SK-N-SH (cell line): ENCODE measurements around the gene FGD1. TPM values are rescaled to one million over a fixed set of nuclear protein-coding genes. Genes with fewer than 3 reads are reported as not detected.
"Not testable (repeated sequence)": the region's sequence is repeated elsewhere in the genome, so short reads cannot be mapped to it uniquely, and the experiment has no call there.

ENCODE experiments used
- CTCF ChIA-PET: fragments of 300-600, 350-600 bp; formaldehyde crosslinking; extraction: SDS; loops from one replicate; lab custom pipeline; 2021; lab: Yijun Ruan, JAX
- POLR2A ChIA-PET: fragments of 350-600 bp; sonication (Branson Sonifier 250); formaldehyde crosslinking; extraction: SDS; loops from one replicate; lab custom pipeline; 2020; ENCODE audit warnings: antibody characterized with exemption, inconsistent platforms; lab: Yijun Ruan, JAX
- DNase-seq: peaks from one replicate; pipeline ENCODE4 v3.0.0; 2012
- H2AFZ ChIP-seq: fragments of 200-600 bp; sonication (generic); 2 replicates; pipeline ENCODE4 v1.8.1; 2016; ENCODE audit warnings: antibody characterized with exemption, mild to moderate bottlenecking, low read depth
- H3F3A ChIP-seq: fragments of 200-600 bp; sonication (generic); replicated peaks from 2 replicates; pipeline ENCODE3; 2016; ENCODE audit warnings: antibody characterized with exemption, mild to moderate bottlenecking; ENCODE audit not compliant: insufficient read depth
- H3K27ac ChIP-seq, 2 experiments: fragments of 200-500 bp in 1 of 2; fragments of 200-600 bp in 1 of 2; sonication (Bioruptor generic) in 1 of 2; sonication (generic), shearing (Covaris generic) in 1 of 2; 2 replicates each; pipeline versions ENCODE4 v1.5.1 to v1.6.1; 2014 to 2016; ENCODE audit warnings: low read depth in 2 of 2, inconsistent platforms in 1 of 2, low read length in 1 of 2, mild to moderate bottlenecking in 1 of 2, mixed read lengths in 1 of 2
- H3K27me3 ChIP-seq: fragments of 200-600 bp; sonication (generic), shearing (Covaris generic); 2 replicates; pipeline ENCODE4 v1.6.1; 2016; ENCODE audit warnings: mixed run types; ENCODE audit not compliant: insufficient read depth
- H3K36me3 ChIP-seq, 2 experiments: fragments of 200-500 bp in 1 of 2; fragments of 200-600 bp in 1 of 2; sonication (Bioruptor generic) in 1 of 2; sonication (generic) in 1 of 2; replicated peaks in 1 of 2; 2 replicates each; pipeline versions ENCODE3 to v1.5.1; 2014 to 2016; ENCODE audit warnings: low read length in 1 of 2, mild to moderate bottlenecking in 1 of 2; ENCODE audit not compliant: insufficient read depth in 2 of 2, control insufficient read depth in 1 of 2
- H3K4me1 ChIP-seq, 2 experiments: fragments of 200-500 bp in 1 of 2; fragments of 200-600 bp in 1 of 2; sonication (Bioruptor generic) in 1 of 2; sonication (generic), shearing (Covaris generic) in 1 of 2; 2 replicates each; pipeline versions ENCODE4 v1.5.1 to v1.6.1; 2014 to 2016; ENCODE audit warnings: low read depth in 1 of 2, low read length in 1 of 2, mixed run types in 1 of 2; ENCODE audit not compliant: insufficient read depth in 2 of 2, control insufficient read depth in 1 of 2
- H3K4me2 ChIP-seq: fragments of 200-600 bp; sonication (generic), shearing (Covaris generic); 2 replicates; pipeline ENCODE4 v1.6.1; 2017; ENCODE audit warnings: mixed run types
- H3K4me3 ChIP-seq, 2 experiments: fragments of 200-500 bp in 1 of 2; fragments of 200-600 bp in 1 of 2; sonication (Bioruptor generic) in 1 of 2; sonication (generic), shearing (Covaris generic) in 1 of 2; 2 replicates each; pipeline versions ENCODE4 v1.5.1 to v1.8.1; 2014 to 2016; ENCODE audit warnings: low read depth in 2 of 2, inconsistent platforms in 1 of 2, low read length in 1 of 2, mild to moderate bottlenecking in 1 of 2, mixed read lengths in 1 of 2, moderate library complexity in 1 of 2
- H3K79me2 ChIP-seq: fragments of 200-600 bp; sonication (generic); 2 replicates; pipeline ENCODE4 v1.8.1; 2017; ENCODE audit warnings: mild to moderate bottlenecking; ENCODE audit not compliant: insufficient read depth
- H3K9ac ChIP-seq: fragments of 200-600 bp; sonication (generic); 2 replicates; pipeline ENCODE4 v1.6.1; 2017; ENCODE audit warnings: mixed run types
- H3K9me2 ChIP-seq: fragments of 200-600 bp; sonication (generic); 2 replicates; pipeline ENCODE4 v1.6.1; 2017; ENCODE audit warnings: mixed run types
- H3K9me3 ChIP-seq: fragments of 200-600 bp; sonication (generic); 2 replicates; pipeline ENCODE4 v1.6.1; 2017; ENCODE audit warnings: mixed run types, mild to moderate bottlenecking, moderate library complexity
- H4K20me1 ChIP-seq: fragments of 200-600 bp; sonication (generic); 2 replicates; pipeline ENCODE4 v1.6.1; 2017; ENCODE audit warnings: mild to moderate bottlenecking, mixed run types; ENCODE audit not compliant: insufficient read depth
- ELF1 ChIP-seq: IDR thresholded peaks from 2 replicates; pipeline ENCODE4 v1.4.0; 2012
- FOXM1 ChIP-seq: IDR thresholded peaks from 2 replicates; pipeline ENCODE4 v1.4.0; 2012; ENCODE audit warnings: low read depth, mild to moderate bottlenecking
- GABPA ChIP-seq: IDR thresholded peaks from 2 replicates; pipeline ENCODE4 v1.4.0; 2012; ENCODE audit warnings: low read depth, mild to moderate bottlenecking
- JUND ChIP-seq: IDR thresholded peaks from 2 replicates; pipeline ENCODE4 v1.4.0; 2012
- MEF2A ChIP-seq: IDR thresholded peaks from 2 replicates; pipeline ENCODE4 v1.4.0; 2012; ENCODE audit warnings: low read depth, borderline replicate concordance
- NFIC ChIP-seq: IDR thresholded peaks from 2 replicates; pipeline ENCODE4 v1.4.0; 2012; ENCODE audit warnings: borderline replicate concordance
- RXRA ChIP-seq: IDR thresholded peaks from 2 replicates; pipeline ENCODE4 v1.4.0; 2012; ENCODE audit warnings: low read depth, mild to moderate bottlenecking, borderline replicate concordance
- USF1 ChIP-seq: IDR thresholded peaks from 2 replicates; pipeline ENCODE4 v1.4.0; 2012; ENCODE audit warnings: low read depth, borderline replicate concordance
- YY1 ChIP-seq: IDR thresholded peaks from 2 replicates; pipeline ENCODE4 v1.4.0; 2012; ENCODE audit warnings: low read depth, mild to moderate bottlenecking
- WGBS: methylation state at CpG from one replicate; pipeline ENCODE4 v1.1.6; 2017; ENCODE audit warnings: low lambda C conversion rate; 5-methylcytosine and 5-hydroxymethylcytosine counted together
- polyA plus RNA-seq, 3 experiments: library from polyadenylated mRNA; depleted of rRNA; stranded (reverse); fragments of >200 nt; gene quantifications; 2 replicates each; pipeline ENCODE4 v1.2.3, GENCODE V29; 2012
- TF ChIP-seq, protein P1 (sequence below): IDR thresholded peaks from 2 replicates; pipeline ENCODE4 v1.4.0; 2012; ENCODE audit warnings: low read depth

Gene FGD1
- polyA plus RNA-seq, 1 of the 3 experiments (the other 2 are of a cell fraction): 6.3 TPM

GRCh38 chrX:54494166-54494988 is 1.7 kb downstream of the FGD1 start:
- H4K20me1 ChIP-seq: no peaks in the 10 kb centered on the region
- peaks cover 0 to 10% of the 10 kb centered on the region in 2 experiments; a peak in 1 of 4 replicates for H3K4me1 ChIP-seq
- ChIA-PET CTCF (no interaction called here), POLR2A (interaction anchor here (1.2 kb wide), 1 partner anchor 145 kb away, joined by 4 read pairs; no protein-coding TSS in a partner anchor)
- TF ChIP-seq FOXM1: no peak
- no peak for TF ChIP-seq RXRA
- TF ChIP-seq MEF2A: no peak
- no peak for TF ChIP-seq YY1
- TF ChIP-seq GABPA: no peak
- TF ChIP-seq ELF1: no peak
- TF ChIP-seq NFIC: no peak
- TF ChIP-seq JUND: no peak
- DNase-seq: no peak
- H3K9me2 ChIP-seq: no peaks in the 10 kb centered on the region
- peaks cover 12% of the 10 kb centered on the region; the same call in 1 of the 2 replicates for H3K27me3 ChIP-seq
- no peak overlapping the region for H2AFZ ChIP-seq
- H3K79me2 ChIP-seq: peaks cover 54% of the 10 kb centered on the region
- peak overlapping the region; percentile 62 to 63 for H3K4me3 ChIP-seq
- H3K9me3 ChIP-seq: no peaks in the 10 kb centered on the region
- peaks cover 7% of the 10 kb centered on the region for H3F3A ChIP-seq
- no peaks in the 10 kb centered on the region for H3K36me3 ChIP-seq
- peak overlapping the region; percentile 38 to 72; a peak in 3 of 4 replicates for H3K27ac ChIP-seq
- H3K9ac ChIP-seq: peak overlapping the region; percentile 76
- WGBS: 32% methylated on average over 10 of the region's 10 CpGs
- peak overlapping the region; percentile 55 for H3K4me2 ChIP-seq

DNA sequence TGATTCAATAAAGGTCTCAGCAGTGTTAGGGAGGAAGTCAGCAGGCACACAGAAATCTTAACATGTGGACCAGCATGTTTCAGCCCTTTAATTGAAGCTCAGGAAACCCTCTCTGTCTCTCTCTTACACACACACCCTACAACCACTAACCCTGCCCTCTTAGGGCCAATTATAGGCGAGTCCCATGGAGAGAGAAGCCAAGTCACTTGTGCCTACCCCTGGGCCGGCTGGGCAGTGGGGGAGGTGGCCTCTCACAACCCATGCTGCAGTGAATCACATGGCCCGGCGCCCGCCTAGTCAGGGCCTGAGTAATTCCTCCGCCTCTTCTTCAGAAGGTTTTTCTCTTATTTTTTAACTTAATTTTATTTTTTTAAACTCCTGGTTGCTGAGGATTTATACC is 3.7 kb downstream of the FGD1 start:
- H3K9me3 ChIP-seq: no peaks in the 10 kb centered on the region
- peak overlapping the region; percentile 55 for H3K4me2 ChIP-seq
- TF ChIP-seq, protein P1, sequence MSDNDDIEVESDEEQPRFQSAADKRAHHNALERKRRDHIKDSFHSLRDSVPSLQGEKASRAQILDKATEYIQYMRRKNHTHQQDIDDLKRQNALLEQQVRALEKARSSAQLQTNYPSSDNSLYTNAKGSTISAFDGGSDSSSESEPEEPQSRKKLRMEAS: peak; percentile 83
- peak; percentile 50; the same call in 1 of the 2 replicates for TF ChIP-seq NFIC
- no peak for TF ChIP-seq GABPA
- no peak for TF ChIP-seq JUND
- peak; percentile 39; the same call in 1 of the 2 replicates for TF ChIP-seq USF1
- H3K79me2 ChIP-seq: peaks cover 69% of the 10 kb centered on the region
- H3K9me2 ChIP-seq: no peaks in the 10 kb centered on the region
- peaks cover 7% of the 10 kb centered on the region for H3F3A ChIP-seq
- H3K27ac ChIP-seq: peak overlapping the region in 1 of 2 experiments; percentile 54; a peak in 2 of 4 replicates
- 4% methylated on average over 6 of the region's 6 CpGs for WGBS
- H4K20me1 ChIP-seq: no peaks in the 10 kb centered on the region
- H3K27me3 ChIP-seq: peaks cover 4% of the 10 kb centered on the region; the same call in 1 of the 2 replicates
- no peaks in the 10 kb centered on the region for H3K36me3 ChIP-seq
- no peak for DNase-seq
- H3K4me3 ChIP-seq: peak overlapping the region in 1 of 2 experiments; percentile 26; a peak in 1 of 4 replicates
- peaks cover 0 to 10% of the 10 kb centered on the region in 2 experiments; a peak in 1 of 4 replicates for H3K4me1 ChIP-seq
- H3K9ac ChIP-seq: no peak overlapping the region; the same call in 1 of the 2 replicates
- ChIA-PET CTCF (interaction anchor here (1.7 kb wide), 1 partner anchor 52 kb away, joined by 4 read pairs; the partner anchor contains the start of gene TSR2), POLR2A (interaction anchor here (0.5 kb wide), 1 partner anchor 664 kb away, joined by 4 read pairs; no protein-coding TSS in a partner anchor)
- peak overlapping the region; percentile 27; the same call in 1 of the 2 replicates for H2AFZ ChIP-seq

DNA sequence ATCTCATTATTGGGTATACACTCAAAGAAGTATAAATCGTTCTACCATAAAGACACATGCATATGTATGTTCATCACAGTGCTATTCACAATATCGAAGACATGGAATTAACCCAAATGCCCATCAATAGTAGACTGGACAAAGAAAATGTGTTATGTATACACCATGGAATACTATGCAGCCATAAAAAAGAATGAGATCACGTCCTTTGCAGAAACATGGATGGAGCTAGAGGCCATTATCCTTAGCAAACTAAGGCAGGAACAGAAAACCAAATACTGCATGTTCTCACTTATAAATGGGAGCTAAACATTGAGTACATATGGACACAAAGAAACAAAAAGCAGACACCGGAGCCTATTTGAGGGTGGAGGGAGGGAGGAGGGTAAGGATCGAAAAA is 6.2 kb downstream of the FGD1 start:
- H3F3A ChIP-seq, CTCF ChIA-PET: not testable (repeated sequence)
- H3K79me2 ChIP-seq: peaks cover 75% of the 10 kb centered on the region

More for the DNA sequence above, 6.2 kb downstream of the FGD1 start:
- H2AFZ ChIP-seq, H3K9ac ChIP-seq, H3K36me3 ChIP-seq, POLR2A ChIA-PET, H3K4me3 ChIP-seq, H3K27ac ChIP-seq, H3K4me2 ChIP-seq, H3K27me3 ChIP-seq, DNase-seq, H3K9me2 ChIP-seq, H4K20me1 ChIP-seq, H3K9me3 ChIP-seq: not testable (repeated sequence)
- H3K4me1 ChIP-seq: peaks cover 0 to 11% of the 10 kb centered on the region in 2 experiments; a peak in 1 of 4 replicates
- 58% methylated on average over 5 of the region's 5 CpGs for WGBS
